GM19351 (cell line): ENCODE results near the gene HDAC7.
A peak's percentile ranks its signal among the peaks of the same experiment; 100 is the strongest.

Source experiments
- ATAC-seq: cut with Tn5 transposase; IDR thresholded peaks from one replicate; pipeline ENCODE4 v1.9.1; 2021; ENCODE audit warnings: mild to moderate bottlenecking, moderate library complexity; ENCODE audit not compliant: unreplicated experiment

HDAC7 gene

GRCh38 chr12:47819896-47820630 lies at the start of gene HDAC7:
Gene HDAC7 (minus strand): TSS chr12:47819903. CDS start chr12:47819785, 118 bp downstream.
- peak; percentile 39 for ATAC-seq

- peak; percentile 63 for ATAC-seq
Observed at GRCh38 chr12:47868552-47869031, 48.9 kb upstream of the HDAC7 start.

- ATAC-seq = peak; percentile 15
Observed at GRCh38 chr12:47868041-47868440, 48.3 kb upstream of the HDAC7 start.

- no peak for ATAC-seq
Observed at GRCh38 chr12:47867495-47867941, 47.8 kb upstream of the HDAC7 start.

GRCh38 chr12:47864646-47865235 lies 45.0 kb upstream of the HDAC7 start:
- no peak for ATAC-seq

GRCh38 chr12:47863985-47864384 lies 44.3 kb upstream of the HDAC7 start:
- ATAC-seq = no peak

- no peak for ATAC-seq
Observed at GRCh38 chr12:47863467-47863866, 43.8 kb upstream of the HDAC7 start.

GRCh38 chr12:47862881-47863280 lies 43.2 kb upstream of the HDAC7 start:
- ATAC-seq = no peak

GRCh38 chr12:47862167-47862750 lies 42.6 kb upstream of the HDAC7 start:
- ATAC-seq = no peak

GRCh38 chr12:47860873-47861272 lies 41.2 kb upstream of the HDAC7 start:
- no peak for ATAC-seq

GRCh38 chr12:47860279-47860841 lies 40.7 kb upstream of the HDAC7 start:
- ATAC-seq = no peak

GRCh38 chr12:47858511-47859266 lies 39.0 kb upstream of the HDAC7 start:
- ATAC-seq = no peak

- ATAC-seq = no peak
Observed at GRCh38 chr12:47856721-47857575, 37.2 kb upstream of the HDAC7 start.

- ATAC-seq = no peak
Observed at GRCh38 chr12:47856094-47856493, 36.4 kb upstream of the HDAC7 start.

GRCh38 chr12:47855502-47855901 lies 35.8 kb upstream of the HDAC7 start:
- no peak for ATAC-seq

- ATAC-seq = no peak
Observed at GRCh38 chr12:47854531-47854930, 34.8 kb upstream of the HDAC7 start.

GRCh38 chr12:47852096-47852571 lies 32.4 kb upstream of the HDAC7 start:
- ATAC-seq = no peak

- no peak for ATAC-seq
Observed at GRCh38 chr12:47851303-47851952, 31.7 kb upstream of the HDAC7 start.
